Measurements from ENCODE around the gene ZNF614. TPM values are rescaled to one million over a fixed set of nuclear protein-coding genes. Genes with fewer than 3 reads are reported as not detected.

ZNF614 gene
- total and polyA plus RNA-seq, 2 of the 13 experiments (the other 11 are each of a cell fraction or from before 2014, with no cell fraction given), result 13.0 to 22.8 TPM

- no peak for TF ChIP-seq TERF1 (CRISPR knock-in tag; IDR thresholded peaks at IDR 0.05)
- TF ChIP-seq ZNF747 (CRISPR knock-in tag; IDR thresholded peaks at IDR 0.05; ENCODE audit: borderline replicate concordance), result peak; percentile 94; the same call in 1 of the 2 replicates
- TF ChIP-seq ZNF234 (CRISPR knock-in tag; conservative IDR thresholded peaks at IDR 0.05), result no peak
- peak; percentile 83 for TF ChIP-seq ZNF710 (CRISPR knock-in tag; IDR thresholded peaks at IDR 0.05; ENCODE audit: borderline replicate concordance)
- TF ChIP-seq ZNF142 (CRISPR knock-in tag; IDR thresholded peaks at IDR 0.05), result 0 out of 2 replicates have a peak, but pooled peaks have one; percentile 34
- TF ChIP-seq ZSCAN12 (CRISPR knock-in tag; IDR thresholded peaks at IDR 0.05), result no peak; the same call in 1 of the 2 replicates
- peak; percentile 98; the same call in 1 of the 2 replicates for TF ChIP-seq FOXO4 (CRISPR knock-in tag; conservative IDR thresholded peaks at IDR 0.05)
- TF ChIP-seq KDM2A (CRISPR knock-in tag; IDR thresholded peaks at IDR 0.05; ENCODE audit: borderline replicate concordance, low read depth), result peak; percentile 96
- TF ChIP-seq BATF2 (CRISPR knock-in tag; IDR thresholded peaks at IDR 0.05), result no peak
- no peak; the same call in none of the 2 replicates for TF ChIP-seq ELF1 (CRISPR knock-in tag; IDR thresholded peaks at IDR 0.05)
- no peak for TF ChIP-seq NCOA5 (CRISPR knock-in tag; IDR thresholded peaks at IDR 0.05)
- TF ChIP-seq ZNF556 (CRISPR knock-in tag; IDR thresholded peaks at IDR 0.05; ENCODE audit: borderline replicate concordance), result peak; percentile 96; the same call in 1 of the 2 replicates
- no peak for TF ChIP-seq SSRP1 (CRISPR knock-in tag; IDR thresholded peaks at IDR 0.05)
- peak; percentile 13 for TF ChIP-seq CEBPG (CRISPR knock-in tag; IDR thresholded peaks at IDR 0.05)
- TF ChIP-seq ZNF496 (CRISPR knock-in tag; IDR thresholded peaks at IDR 0.05; ENCODE audit: insufficient replicate concordance), result no peak
- no peak for TF ChIP-seq CHD4 (IDR thresholded peaks at IDR 0.05; ENCODE audit: borderline replicate concordance, low read length)
- TF ChIP-seq ZMAT5 (CRISPR knock-in tag; IDR thresholded peaks at IDR 0.05; ENCODE audit: borderline replicate concordance, low read depth), result no peak
Observed at GRCh38 chr19:52028027-52028779, at the start of gene ZNF614 (continued).

All from HepG2 (cell line).